ENCODE results near the gene PLVAP.

GRCh38 chr19:17379221-17379631 is 2.1 kb upstream of the PLVAP start:
- TF ChIP-seq EZH2phosphoT487 (conservative IDR thresholded peaks at IDR 0.05; ENCODE audit: low read length) (no peak), CTCF (IDR thresholded peaks at IDR 0.05; ENCODE audit: insufficient read depth, low read length, poor library complexity, severe bottlenecking) (no peak)
